ENCODE data around the gene BRI3. TPM values are rescaled to one million over a fixed set of nuclear protein-coding genes. Genes with fewer than 3 reads are reported as not detected.
"Not testable (repeated sequence)": the region's sequence is repeated elsewhere in the genome, so short reads cannot be mapped to it uniquely, and the experiment has no call there.

Gene BRI3
- total RNA-seq, 2 experiments from 2014 or later: 38.3 to 43.5 TPM

- H3K27ac Mint-ChIP-seq: no peak overlapping the region
- ATAC-seq: no peak
- CTCF ChIA-PET: no interaction called here
These were observed 16.3 kb downstream of the BRI3 start for GRCh38 chr7:98297626-98298286.

GRCh38 chr7:98300595-98301372 lies 19.3 kb downstream of the BRI3 start:
- H3K36me3 Mint-ChIP-seq: no peaks in the 10 kb centered on the region
- no peak overlapping the region for H3K4me3 Mint-ChIP-seq
- H3K27ac Mint-ChIP-seq: no peak overlapping the region
- H3K27me3 Mint-ChIP-seq: no peaks in the 10 kb centered on the region
- no peaks in the 10 kb centered on the region for H3K4me1 Mint-ChIP-seq
- no peak for ATAC-seq
- H3K9me3 Mint-ChIP-seq (ENCODE audit: low read depth): no peaks in the 10 kb centered on the region
- CTCF ChIA-PET: no interaction called here
- no peak for DNase-seq

More at GRCh38 chr7:98297626-98298286, 16.3 kb downstream of the BRI3 start:
- Mint-ChIP-seq H3K27me3 (no peaks in the 10 kb centered on the region), H3K36me3 (no peaks in the 10 kb centered on the region), H3K9me3 (ENCODE audit: low read depth) (no peaks in the 10 kb centered on the region), H3K4me3 (no peak overlapping the region), H3K4me1 (no peaks in the 10 kb centered on the region)
- DNase-seq: no peak

GRCh38 chr7:98301693-98302470 lies 20.4 kb downstream of the BRI3 start:
- DNase-seq (no peak), ATAC-seq (no peak)
- Mint-ChIP-seq H3K27me3 (no peaks in the 10 kb centered on the region), H3K4me1 (no peaks in the 10 kb centered on the region), H3K36me3 (no peaks in the 10 kb centered on the region), H3K27ac (no peak overlapping the region), H3K4me3 (no peak overlapping the region), H3K9me3 (ENCODE audit: low read depth) (no peaks in the 10 kb centered on the region)
- CTCF ChIA-PET: no interaction called here

- Mint-ChIP-seq H3K4me3 (no peak overlapping the region), H3K27me3 (no peaks in the 10 kb centered on the region), H3K27ac (no peak overlapping the region), H3K36me3 (no peaks in the 10 kb centered on the region), H3K4me1 (no peaks in the 10 kb centered on the region), H3K9me3 (ENCODE audit: low read depth) (no peaks in the 10 kb centered on the region)
- ATAC-seq (no peak), DNase-seq (no peak)
- CTCF ChIA-PET: no interaction called here
These were observed 21.8 kb downstream of the BRI3 start for GRCh38 chr7:98303176-98303865.

- no peak for DNase-seq
- no peak overlapping the region for H3K27ac Mint-ChIP-seq
- no peak for ATAC-seq
- CTCF ChIA-PET: no interaction called here
- no peaks in the 10 kb centered on the region for H3K9me3 Mint-ChIP-seq (ENCODE audit: low read depth)
- no peaks in the 10 kb centered on the region for H3K36me3 Mint-ChIP-seq
- no peaks in the 10 kb centered on the region for H3K27me3 Mint-ChIP-seq
- H3K4me1 Mint-ChIP-seq: no peaks in the 10 kb centered on the region
- H3K4me3 Mint-ChIP-seq: no peak overlapping the region
These were observed 22.4 kb downstream of the BRI3 start for GRCh38 chr7:98303906-98304305.

GRCh38 chr7:98305951-98306535 lies 24.6 kb downstream of the BRI3 start:
- Mint-ChIP-seq H3K36me3 (no peaks in the 10 kb centered on the region), H3K27ac (no peak overlapping the region), H3K27me3 (no peaks in the 10 kb centered on the region), H3K4me1 (no peaks in the 10 kb centered on the region), H3K4me3 (no peak overlapping the region), H3K9me3 (ENCODE audit: low read depth) (no peaks in the 10 kb centered on the region)
- CTCF ChIA-PET: no interaction called here
- DNase-seq: no peak
- ATAC-seq: no peak

- H3K4me1 Mint-ChIP-seq: no peaks in the 10 kb centered on the region
- no peak for DNase-seq
- H3K27me3 Mint-ChIP-seq: no peaks in the 10 kb centered on the region
- H3K27ac Mint-ChIP-seq: no peak overlapping the region
- no peaks in the 10 kb centered on the region for H3K36me3 Mint-ChIP-seq
- H3K9me3 Mint-ChIP-seq (ENCODE audit: low read depth): no peaks in the 10 kb centered on the region
- no peak overlapping the region for H3K4me3 Mint-ChIP-seq
- CTCF ChIA-PET: no interaction called here
- no peak for ATAC-seq
These were observed 26.5 kb downstream of the BRI3 start for GRCh38 chr7:98307971-98308466.

- ATAC-seq: no peak
- CTCF ChIA-PET: no interaction called here
- Mint-ChIP-seq H3K27ac (no peak overlapping the region), H3K9me3 (ENCODE audit: low read depth) (no peaks in the 10 kb centered on the region), H3K4me3 (no peak overlapping the region), H3K36me3 (no peaks in the 10 kb centered on the region), H3K27me3 (no peaks in the 10 kb centered on the region), H3K4me1 (no peaks in the 10 kb centered on the region)
- DNase-seq: no peak
These were observed 28.1 kb downstream of the BRI3 start for GRCh38 chr7:98309566-98309965.

- no peak overlapping the region for H3K27ac Mint-ChIP-seq
- H3K4me3 Mint-ChIP-seq: no peak overlapping the region
- DNase-seq (no peak), ATAC-seq (no peak)
- no peaks in the 10 kb centered on the region for H3K36me3 Mint-ChIP-seq
- H3K4me1 Mint-ChIP-seq: no peaks in the 10 kb centered on the region
- peaks cover 4% of the 10 kb centered on the region for H3K9me3 Mint-ChIP-seq (ENCODE audit: low read depth)
- no peaks in the 10 kb centered on the region for H3K27me3 Mint-ChIP-seq
- CTCF ChIA-PET: no interaction called here
These were observed 30.7 kb downstream of the BRI3 start for GRCh38 chr7:98312201-98312600.

- CTCF ChIA-PET: no interaction called here
- Mint-ChIP-seq H3K4me1 (no peaks in the 10 kb centered on the region), H3K27me3 (no peaks in the 10 kb centered on the region), H3K4me3 (no peak overlapping the region), H3K9me3 (ENCODE audit: low read depth) (peaks cover 4% of the 10 kb centered on the region), H3K27ac (no peak overlapping the region), H3K36me3 (no peaks in the 10 kb centered on the region)
- no peak for DNase-seq
- no peak for ATAC-seq
These were observed 33.0 kb downstream of the BRI3 start for GRCh38 chr7:98314469-98314868.

GRCh38 chr7:98315318-98315993 lies 34.0 kb downstream of the BRI3 start:
- Mint-ChIP-seq H3K4me1 (no peaks in the 10 kb centered on the region), H3K27ac (no peak overlapping the region), H3K27me3 (no peaks in the 10 kb centered on the region), H3K4me3 (no peak overlapping the region), H3K9me3 (ENCODE audit: low read depth) (peaks cover 4% of the 10 kb centered on the region), H3K36me3 (no peaks in the 10 kb centered on the region)
- ATAC-seq (no peak), DNase-seq (no peak)
- CTCF ChIA-PET: no interaction called here

GRCh38 chr7:98315994-98316527 lies 34.6 kb downstream of the BRI3 start:
- DNase-seq; H3K36me3 Mint-ChIP-seq; CTCF ChIA-PET; H3K27me3 Mint-ChIP-seq; H3K4me1 Mint-ChIP-seq; H3K4me3 Mint-ChIP-seq; H3K9me3 Mint-ChIP-seq (ENCODE audit: low read depth); H3K27ac Mint-ChIP-seq; ATAC-seq: not testable (repeated sequence)

Measured in activated CD8-positive, alpha-beta memory T cell treated with anti-CD3 and anti-CD28 coated beads, Interleukin-2, amount 10 ng/mL, durations not matched to agents 7 days and 5 days (primary cell).